Naive thymus-derived CD8-positive, alpha-beta T cell (primary cell): ENCODE measurements around the gene DMBX1. TPM values are rescaled to one million over a fixed set of nuclear protein-coding genes. Genes with fewer than 3 reads are reported as not detected.

ENCODE experiments used
- ATAC-seq, 2 donors: fragments of 150-1000 bp; cut with Tn5 transposase in 1 of 2; sonication (Bioruptor Pico), chemical (Tn5 transposase) in 1 of 2; 1 replicate in 1 of 2; 2 replicates in 1 of 2; pipeline ENCODE4 v1.10.0; 2021; ENCODE audit warnings: mild to moderate bottlenecking in 2 of 2, moderate library complexity in 2 of 2
- POLR2A ChIA-PET: fragments of 350-600 bp; sonication (Branson Sonifier 250); formaldehyde crosslinking; loops from one replicate; lab custom pipeline; 2021; ENCODE audit warnings: antibody characterized with exemption; lab: Charles Lee
- DNase-seq, 10 donors: peaks; one replicate each; pipeline versions ENCODE4 v3.0.0 to v3.0.0-alpha.2; 2020 to 2022
- H3K27ac Mint-ChIP-seq, 10 donors: one replicate each; pipeline ENCODE4 v1.8.0; 2020 to 2022; ENCODE audit warnings: mild to moderate bottlenecking in 10 of 10, mixed read lengths in 10 of 10, moderate library complexity in 4 of 10, inconsistent platforms in 1 of 10
- H3K27me3 Mint-ChIP-seq, 5 donors: one replicate each; pipeline ENCODE4 v1.8.0; 2021 to 2022; ENCODE audit warnings: mixed read lengths in 5 of 5
- H3K36me3 Mint-ChIP-seq, 3 donors: one replicate each; pipeline ENCODE4 v1.8.0; 2020 to 2022; ENCODE audit warnings: mixed read lengths in 3 of 3, mild to moderate bottlenecking in 2 of 3, inconsistent platforms in 1 of 3
- H3K4me1 Mint-ChIP-seq, 4 donors: one replicate each; pipeline ENCODE4 v1.8.0; 2021 to 2022; ENCODE audit warnings: mixed read lengths in 4 of 4
- H3K4me3 Mint-ChIP-seq, 10 donors: one replicate each; pipeline ENCODE4 v1.8.0; 2020 to 2022; ENCODE audit warnings: mild to moderate bottlenecking in 10 of 10, mixed read lengths in 10 of 10, moderate library complexity in 6 of 10, inconsistent platforms in 1 of 10
- H3K9me3 Mint-ChIP-seq, 9 donors: one replicate each; pipeline ENCODE4 v1.8.0; 2020 to 2022; ENCODE audit warnings: mixed read lengths in 9 of 9, mild to moderate bottlenecking in 3 of 9, inconsistent platforms in 1 of 9, moderate library complexity in 1 of 9
- polyA plus RNA-seq, 3 donors: library from polyadenylated mRNA; unstranded; fragments of 300-500 nt; fragmentation: Illumina TruSeq; gene quantifications; one replicate each; pipeline ENCODE4 v1.2.3, GENCODE V29; 2021
- total RNA-seq, 8 experiments: library from RNA in 2 of 8; stranded (reverse) in 2 of 8; gene quantifications; one replicate each; pipeline ENCODE4 v1.2.3 and lab custom pipeline; 2021 to 2026

DMBX1 gene
- total and polyA plus RNA-seq, 5 experiments from 2014 or later = not detected

DNA sequence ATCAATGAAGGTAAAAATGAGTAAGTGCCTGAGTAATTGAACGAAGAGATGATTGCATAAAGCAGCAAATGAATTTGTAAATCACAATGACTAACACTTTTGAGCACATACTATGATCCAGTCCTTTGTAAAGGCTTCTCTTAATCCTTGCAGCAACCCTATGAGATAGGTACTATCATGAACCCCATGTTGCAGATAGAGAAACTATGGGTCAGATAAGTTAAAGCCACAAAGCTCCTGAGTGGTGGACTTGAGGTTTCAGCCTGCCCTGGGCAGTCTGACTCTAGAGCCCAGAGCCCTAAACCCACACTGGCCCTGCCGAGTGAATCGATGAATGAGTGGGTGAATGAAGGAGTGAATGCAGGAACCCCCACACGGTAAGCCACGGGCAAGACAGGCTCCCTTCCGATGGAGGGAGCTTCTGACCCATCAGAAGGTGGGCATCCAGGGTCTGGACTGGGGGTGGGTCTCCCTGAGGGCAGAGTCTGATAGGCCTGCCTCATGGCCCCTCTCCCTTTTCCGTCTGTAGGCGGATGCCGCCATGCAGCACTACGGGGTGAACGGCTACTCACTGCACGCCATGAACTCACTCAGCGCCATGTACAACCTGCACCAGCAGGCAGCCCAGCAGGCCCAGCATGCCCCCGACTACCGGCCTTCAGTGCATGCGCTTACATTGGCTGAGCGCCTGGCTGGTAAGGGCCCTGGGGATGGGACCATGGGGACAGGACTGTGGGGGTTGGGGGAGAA is 17.0 kb downstream of the DMBX1 start:
- H3K4me1 Mint-ChIP-seq = no peaks in the 10 kb centered on the region
- no peaks in the 10 kb centered on the region for H3K36me3 Mint-ChIP-seq

DNA sequence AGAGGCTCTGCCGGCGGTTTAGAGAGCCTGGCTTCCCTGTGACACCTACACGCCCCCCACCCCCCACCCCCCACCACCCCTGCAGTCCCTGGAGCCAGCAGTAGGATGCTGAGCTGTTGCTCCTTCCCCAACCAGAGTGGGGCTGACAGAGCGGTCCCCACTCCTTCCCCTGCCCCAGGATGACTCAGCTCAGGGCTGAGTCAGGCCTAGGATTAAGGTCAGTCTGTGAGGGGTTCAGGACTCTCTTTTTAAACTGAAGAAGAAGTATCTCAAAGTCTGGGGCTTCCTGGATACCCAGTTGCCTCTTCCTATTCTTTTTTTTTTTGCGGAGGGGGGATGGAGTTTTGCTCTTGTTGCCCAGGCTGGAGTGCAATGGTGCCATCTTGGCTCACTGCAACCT is 19.1 kb downstream of the DMBX1 start:
- Mint-ChIP-seq H3K27ac (no peak overlapping the region), H3K9me3 (peaks cover 0 to 1% (median 0%) of the 10 kb centered on the region in 9 donors), H3K36me3 (no peaks in the 10 kb centered on the region), H3K27me3 (peaks cover 5 to 39% (median 19%) of the 10 kb centered on the region in 5 donors), H3K4me3 (no peak overlapping the region), H3K4me1 (no peaks in the 10 kb centered on the region)
- POLR2A ChIA-PET = no interaction called here
- no peak for DNase-seq
- ATAC-seq = no peak

More for the DNA sequence above, 17.0 kb downstream of the DMBX1 start:
- POLR2A ChIA-PET = no interaction called here
- H3K27me3 Mint-ChIP-seq = peaks cover 9 to 39% (median 19%) of the 10 kb centered on the region in 5 donors
- H3K27ac Mint-ChIP-seq = no peak overlapping the region
- ATAC-seq (no peak), DNase-seq (no peak)
- H3K4me3 Mint-ChIP-seq = no peak overlapping the region
- peaks cover 0 to 1% (median 0%) of the 10 kb centered on the region in 9 donors for H3K9me3 Mint-ChIP-seq

DNA sequence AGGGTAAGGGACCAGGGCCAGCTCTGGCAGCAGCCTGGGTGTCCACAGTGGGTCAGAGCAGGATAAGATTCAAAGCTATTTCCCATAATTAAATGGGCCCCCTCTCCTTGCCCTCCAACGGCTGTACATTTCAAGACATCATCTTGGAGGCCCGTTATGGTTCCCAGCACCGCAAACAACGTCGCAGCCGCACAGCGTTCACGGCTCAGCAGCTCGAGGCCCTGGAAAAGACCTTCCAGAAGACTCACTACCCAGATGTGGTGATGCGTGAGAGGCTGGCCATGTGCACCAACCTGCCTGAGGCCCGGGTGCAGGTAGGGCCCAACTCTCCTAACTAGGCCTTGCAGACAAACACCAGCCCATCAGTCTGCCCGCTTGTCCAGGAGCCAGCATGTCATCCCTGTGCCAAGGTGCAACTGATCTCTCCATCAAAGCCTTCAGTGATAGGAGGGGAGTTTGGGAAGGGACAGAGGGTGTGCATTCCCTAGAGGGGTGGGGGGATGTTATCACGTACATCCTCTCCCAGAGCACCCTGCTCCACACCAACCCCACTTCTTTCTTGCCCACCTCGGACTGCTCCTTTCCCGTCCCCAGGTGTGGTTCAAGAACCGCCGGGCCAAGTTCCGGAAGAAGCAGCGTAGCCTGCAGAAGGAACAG is 20.8 kb downstream of the DMBX1 start:
- POLR2A ChIA-PET = no interaction called here
- H3K27me3 Mint-ChIP-seq = peaks cover 4 to 48% (median 24%) of the 10 kb centered on the region in 5 donors

DNA sequence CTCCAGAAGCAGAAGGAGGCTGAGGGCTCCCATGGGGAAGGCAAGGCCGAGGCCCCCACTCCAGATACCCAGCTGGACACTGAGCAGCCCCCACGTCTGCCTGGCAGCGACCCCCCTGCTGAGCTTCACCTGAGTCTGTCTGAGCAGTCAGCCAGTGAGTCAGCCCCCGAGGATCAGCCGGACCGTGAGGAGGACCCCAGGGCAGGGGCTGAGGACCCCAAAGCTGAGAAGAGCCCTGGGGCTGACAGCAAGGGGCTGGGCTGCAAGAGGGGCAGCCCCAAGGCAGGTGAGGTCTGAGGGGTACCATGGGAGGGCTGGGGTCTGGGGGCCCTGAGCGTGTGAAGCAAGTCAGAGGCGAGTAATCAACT is 21.3 kb downstream of the DMBX1 start:
- Mint-ChIP-seq H3K4me3 (no peak overlapping the region), H3K4me1 (peaks cover 0 to 1% (median 0%) of the 10 kb centered on the region in 4 donors), H3K9me3 (no peaks in the 10 kb centered on the region), H3K27me3 (peaks cover 6 to 52% (median 29%) of the 10 kb centered on the region in 5 donors), H3K36me3 (no peaks in the 10 kb centered on the region), H3K27ac (no peak overlapping the region)
- no peak for DNase-seq
- ATAC-seq = no peak
- POLR2A ChIA-PET = no interaction called here

More for the DNA sequence above, 20.8 kb downstream of the DMBX1 start:
- Mint-ChIP-seq H3K27ac (no peak overlapping the region), H3K4me1 (no peaks in the 10 kb centered on the region), H3K4me3 (no peak overlapping the region), H3K9me3 (peaks cover 0 to 1% (median 0%) of the 10 kb centered on the region in 9 donors), H3K36me3 (no peaks in the 10 kb centered on the region)
- ATAC-seq (no peak), DNase-seq (no peak)

DNA sequence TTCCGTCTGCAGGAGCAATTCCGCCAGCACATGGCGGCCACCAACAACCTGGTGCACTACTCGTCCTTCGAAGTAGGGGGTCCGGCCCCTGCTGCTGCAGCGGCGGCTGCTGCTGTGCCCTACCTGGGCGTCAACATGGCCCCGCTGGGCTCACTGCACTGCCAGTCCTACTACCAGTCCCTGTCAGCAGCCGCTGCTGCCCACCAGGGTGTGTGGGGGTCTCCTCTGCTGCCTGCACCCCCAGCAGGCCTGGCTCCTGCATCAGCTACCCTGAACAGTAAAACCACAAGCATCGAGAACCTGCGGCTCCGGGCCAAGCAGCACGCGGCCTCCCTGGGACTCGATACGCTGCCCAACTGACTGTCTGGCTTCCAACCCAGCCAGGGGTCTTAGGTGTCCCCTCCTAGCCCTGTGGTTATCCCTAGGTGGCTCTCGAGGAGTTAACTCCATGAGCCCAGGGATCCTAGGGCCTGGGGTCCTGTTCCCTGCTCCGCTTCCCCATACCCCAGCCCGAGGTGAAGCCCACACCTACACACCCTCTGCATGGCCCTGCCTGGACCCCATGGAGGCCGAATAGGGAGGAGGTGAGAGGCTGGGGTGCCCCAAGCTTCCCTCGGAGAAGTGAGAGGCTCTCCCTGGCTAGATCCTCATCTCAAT is 22.6 kb downstream of the DMBX1 start:
- H3K4me1 Mint-ChIP-seq = peaks cover 0 to 13% (median 1%) of the 10 kb centered on the region in 4 donors
- DNase-seq = no peak
- H3K27me3 Mint-ChIP-seq = peaks cover 6 to 54% (median 39%) of the 10 kb centered on the region in 5 donors
- no peaks in the 10 kb centered on the region for H3K9me3 Mint-ChIP-seq
- POLR2A ChIA-PET = no interaction called here
- ATAC-seq = no peak
- no peak overlapping the region for H3K27ac Mint-ChIP-seq
- H3K4me3 Mint-ChIP-seq = no peak overlapping the region
- no peaks in the 10 kb centered on the region for H3K36me3 Mint-ChIP-seq

DNA sequence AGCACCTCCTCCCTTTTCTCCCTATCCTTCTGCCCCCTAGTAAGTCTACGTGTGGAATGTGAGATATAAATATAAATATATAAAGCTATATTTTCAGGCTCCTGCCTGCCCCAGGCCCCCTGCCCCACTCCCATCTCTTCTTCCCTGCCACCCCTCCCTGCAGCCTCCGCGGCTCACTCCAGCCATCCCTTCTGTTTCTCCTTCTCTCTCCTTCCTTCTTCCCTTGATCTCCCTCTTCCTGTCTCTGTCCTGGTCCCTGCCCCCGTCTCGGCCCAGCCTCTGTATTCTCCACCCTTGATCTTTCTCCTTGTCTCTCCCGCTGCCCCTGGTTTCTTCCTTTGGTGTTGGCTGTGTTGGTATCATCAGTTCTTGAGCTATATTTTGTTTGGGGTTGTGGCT is 23.2 kb downstream of the DMBX1 start:
- Mint-ChIP-seq H3K27me3 (peaks cover 6 to 48% (median 39%) of the 10 kb centered on the region in 5 donors), H3K9me3 (no peaks in the 10 kb centered on the region), H3K4me3 (no peak overlapping the region), H3K27ac (peak overlapping the region in 1 of 10 donors; percentile 6), H3K36me3 (no peaks in the 10 kb centered on the region), H3K4me1 (peaks cover 0 to 13% (median 1%) of the 10 kb centered on the region in 4 donors)
- POLR2A ChIA-PET = no interaction called here
- ATAC-seq (no peak), DNase-seq (no peak)

DNA sequence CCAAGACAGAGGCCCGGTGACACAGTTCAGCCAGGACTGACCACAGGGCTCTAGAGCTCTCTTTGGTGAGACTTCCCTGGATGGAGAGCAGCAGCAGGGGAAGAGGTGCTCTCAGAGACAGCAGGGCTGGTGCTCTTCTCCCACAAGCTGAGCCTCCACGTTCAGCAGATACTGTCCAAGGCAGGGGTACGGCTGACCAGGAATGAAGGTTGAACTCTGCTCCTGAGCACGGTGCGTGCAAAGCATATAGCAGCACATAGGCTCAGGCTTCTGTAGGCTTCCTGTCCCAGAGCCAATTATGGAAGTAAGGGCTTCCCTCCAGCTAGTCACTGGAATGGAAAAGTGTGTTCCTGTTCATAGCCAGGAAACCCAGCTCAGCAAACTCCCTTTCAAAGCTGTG is 23.9 kb downstream of the DMBX1 start:
- DNase-seq (no peak), ATAC-seq (no peak)
- POLR2A ChIA-PET = no interaction called here
- peaks cover 10 to 43% (median 39%) of the 10 kb centered on the region in 5 donors for H3K27me3 Mint-ChIP-seq
- no peak overlapping the region for H3K4me3 Mint-ChIP-seq
- H3K27ac Mint-ChIP-seq = no peak overlapping the region
- no peaks in the 10 kb centered on the region for H3K36me3 Mint-ChIP-seq
- H3K4me1 Mint-ChIP-seq = peaks cover 0 to 13% (median 1%) of the 10 kb centered on the region in 4 donors
- no peaks in the 10 kb centered on the region for H3K9me3 Mint-ChIP-seq

DNA sequence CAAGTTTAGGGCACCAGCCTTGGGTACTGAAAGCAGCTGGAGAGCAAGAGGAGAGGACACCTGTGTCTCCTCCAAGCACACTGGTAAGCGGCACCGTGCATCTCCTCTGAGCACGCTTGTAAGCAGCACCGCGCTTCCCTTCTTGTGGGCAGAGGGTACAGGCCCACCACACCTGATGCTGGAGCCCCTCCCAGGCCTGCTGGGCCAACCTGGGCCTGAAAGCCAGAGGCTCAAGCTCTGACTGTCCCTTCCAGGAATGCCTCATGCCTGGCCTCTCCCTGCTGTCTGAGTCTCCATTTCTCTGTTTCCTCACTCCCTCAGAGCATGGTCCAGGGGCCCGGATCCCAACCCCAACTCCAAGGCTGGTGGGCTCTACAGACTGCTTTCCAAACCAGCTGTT is 25.9 kb downstream of the DMBX1 start:
- DNase-seq (no peak), ATAC-seq (no peak)
- Mint-ChIP-seq H3K27ac (no peak overlapping the region), H3K9me3 (no peaks in the 10 kb centered on the region), H3K27me3 (peaks cover 11 to 45% (median 43%) of the 10 kb centered on the region in 5 donors), H3K4me3 (no peak overlapping the region), H3K4me1 (peaks cover 0 to 13% (median 2%) of the 10 kb centered on the region in 4 donors), H3K36me3 (no peaks in the 10 kb centered on the region)
- POLR2A ChIA-PET = no interaction called here

DNA sequence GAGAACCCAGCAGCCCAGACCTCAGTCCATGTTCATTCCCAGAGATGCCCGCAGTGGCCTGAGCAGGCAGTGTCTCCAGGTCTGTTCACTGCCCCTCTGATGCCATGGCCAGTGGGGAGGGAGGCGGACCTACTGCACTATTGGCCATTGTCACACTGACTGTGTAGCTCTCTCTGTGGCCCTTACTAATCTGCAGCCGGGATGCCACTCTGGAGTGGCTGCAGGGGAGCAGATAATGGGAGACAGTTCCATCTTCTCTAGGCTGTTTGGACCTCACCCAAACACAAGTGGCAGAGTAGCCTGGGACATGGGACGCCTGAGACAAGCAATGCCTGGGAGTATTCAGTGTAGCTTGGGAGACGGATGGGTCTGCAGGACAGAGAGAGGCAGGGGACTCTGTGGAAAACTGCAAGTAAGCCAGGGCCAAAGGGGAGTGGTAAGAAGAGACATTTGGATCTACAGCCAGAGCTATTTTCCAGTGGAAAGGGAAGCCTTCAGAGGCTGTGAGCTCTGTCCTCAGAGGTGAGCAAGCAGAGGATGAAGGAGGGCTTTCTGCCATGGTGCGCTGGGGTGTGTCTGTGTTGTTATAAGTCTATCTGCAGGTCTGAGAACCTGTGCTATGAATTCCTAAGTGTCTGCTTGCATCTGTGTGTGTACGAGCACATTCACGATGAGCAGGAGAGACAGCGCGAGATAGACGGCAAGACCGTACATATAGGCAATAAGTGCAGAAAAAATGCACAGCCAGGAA is 26.7 kb downstream of the DMBX1 start:
- no peak for DNase-seq
- Mint-ChIP-seq H3K27me3 (peaks cover 12 to 47% (median 43%) of the 10 kb centered on the region in 5 donors), H3K9me3 (no peaks in the 10 kb centered on the region), H3K36me3 (no peaks in the 10 kb centered on the region), H3K4me1 (peaks cover 0 to 13% (median 2%) of the 10 kb centered on the region in 4 donors), H3K27ac (no peak overlapping the region), H3K4me3 (no peak overlapping the region)
- POLR2A ChIA-PET = no interaction called here
- no peak for ATAC-seq

DNA sequence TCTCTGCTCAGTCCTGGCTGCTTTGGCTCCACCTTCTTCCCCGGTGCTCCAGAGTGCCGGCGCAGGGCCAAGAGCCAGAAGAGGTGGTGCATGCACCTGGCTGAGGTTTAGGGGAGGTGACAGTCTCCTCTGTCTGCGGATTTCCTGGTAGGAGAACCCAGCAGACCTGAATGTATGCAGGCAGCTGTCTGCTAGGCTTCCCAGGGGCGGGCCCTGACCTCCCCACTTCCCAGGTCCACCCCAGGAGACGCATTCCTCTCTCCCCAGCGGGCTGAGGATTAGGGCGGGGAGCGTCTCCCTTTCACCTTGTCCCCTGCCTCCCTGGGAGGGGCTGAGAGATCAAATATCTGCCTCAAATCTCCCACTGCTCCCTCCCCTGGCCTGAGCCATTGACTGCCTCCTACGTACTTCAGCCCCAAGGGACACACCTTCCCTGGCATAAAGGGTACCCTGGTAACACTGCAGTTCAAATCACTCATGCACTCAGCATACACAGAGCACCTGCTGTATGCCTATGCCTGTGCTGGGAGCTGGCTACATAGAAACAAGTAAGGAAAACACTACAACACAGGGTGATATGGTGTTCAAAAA is 27.5 kb downstream of the DMBX1 start:
- DNase-seq (no peak), ATAC-seq (peak in 1 of 2 donors; percentile 18)
- Mint-ChIP-seq H3K4me1 (peaks cover 0 to 13% (median 2%) of the 10 kb centered on the region in 4 donors), H3K36me3 (no peaks in the 10 kb centered on the region), H3K9me3 (no peaks in the 10 kb centered on the region), H3K27me3 (peaks cover 12 to 47% (median 41%) of the 10 kb centered on the region in 5 donors), H3K4me3 (no peak overlapping the region), H3K27ac (no peak overlapping the region)
- POLR2A ChIA-PET = no interaction called here

DNA sequence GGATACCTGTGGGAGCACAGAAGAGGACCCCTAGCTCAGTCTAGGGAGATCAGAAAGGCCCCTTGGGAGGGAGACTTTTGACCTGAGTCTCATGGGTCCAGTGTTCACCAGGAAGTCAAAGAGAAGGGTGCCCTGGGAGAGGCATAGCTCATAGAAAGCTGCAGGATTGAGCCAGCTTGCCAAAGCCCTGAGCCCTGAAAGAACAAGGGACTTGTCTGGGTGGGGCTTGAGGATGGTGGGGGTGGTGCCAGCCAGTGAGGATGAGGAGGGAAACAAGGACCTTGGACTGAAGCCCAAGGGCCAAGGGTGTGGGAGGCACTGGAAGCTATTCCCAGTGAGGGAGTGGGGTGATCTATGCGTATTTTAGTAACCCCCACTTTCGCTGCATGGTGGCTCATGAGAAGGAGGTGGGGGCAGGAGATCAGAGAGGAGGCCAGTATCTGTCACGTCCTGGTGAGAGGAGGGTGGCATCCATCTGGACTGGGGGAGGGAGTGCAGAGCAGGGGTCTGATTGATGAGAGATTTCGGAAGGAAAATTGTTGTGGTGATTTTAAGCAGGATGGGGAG is 28.4 kb downstream of the DMBX1 start:
- no peak for ATAC-seq

DNA sequence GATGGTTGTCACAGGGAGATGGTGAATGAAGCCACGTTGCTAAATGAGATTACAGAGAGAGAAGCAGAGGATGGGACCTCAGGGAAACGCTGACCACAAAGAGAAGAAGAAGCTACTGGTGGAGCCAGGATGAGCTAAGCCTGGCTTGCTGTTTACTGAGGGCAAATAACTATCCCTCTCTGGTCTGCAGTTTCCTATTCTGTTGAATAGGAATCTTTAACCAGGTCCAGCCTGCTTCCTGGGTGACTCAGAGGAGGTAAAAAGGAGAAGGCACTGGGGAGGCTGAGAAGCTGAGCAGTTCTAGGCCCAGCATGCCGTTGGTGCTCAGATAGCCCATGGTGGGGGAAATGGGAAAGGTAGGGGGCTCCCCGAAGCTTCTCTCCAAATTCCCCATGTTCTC is 29.6 kb downstream of the DMBX1 start:
- DNase-seq = no peak
- no peak for ATAC-seq
- H3K36me3 Mint-ChIP-seq = no peaks in the 10 kb centered on the region
- H3K4me3 Mint-ChIP-seq = no peak overlapping the region
- POLR2A ChIA-PET = no interaction called here
- peaks cover 12 to 34% (median 29%) of the 10 kb centered on the region in 5 donors for H3K27me3 Mint-ChIP-seq
- H3K9me3 Mint-ChIP-seq = no peaks in the 10 kb centered on the region
- peaks cover 0 to 13% (median 2%) of the 10 kb centered on the region in 4 donors for H3K4me1 Mint-ChIP-seq
- H3K27ac Mint-ChIP-seq = no peak overlapping the region

More for the DNA sequence above, 28.4 kb downstream of the DMBX1 start:
- peak overlapping the region in 2 of 10 donors; percentile 22 to 71 for H3K27ac Mint-ChIP-seq
- H3K9me3 Mint-ChIP-seq = no peaks in the 10 kb centered on the region
- peaks cover 0 to 13% (median 2%) of the 10 kb centered on the region in 4 donors for H3K4me1 Mint-ChIP-seq
- POLR2A ChIA-PET = interaction anchor here (0.5 kb wide), 1 partner anchor 9 kb away, joined by 3 read pairs; no protein-coding TSS in a partner anchor
- no peak for DNase-seq
- H3K4me3 Mint-ChIP-seq = no peak overlapping the region
- peaks cover 12 to 38% (median 32%) of the 10 kb centered on the region in 5 donors for H3K27me3 Mint-ChIP-seq
- no peaks in the 10 kb centered on the region for H3K36me3 Mint-ChIP-seq
